Endothelial cell of umbilical vein (primary cell): ENCODE results near the gene TRIM16.

ENCODE experiments used
- EZH2 ChIP-seq: IDR thresholded peaks from 2 replicates; pipeline ENCODE4 v1.6.1; 2012; ENCODE audit warnings: borderline replicate concordance, low read depth, mild to moderate bottlenecking, moderate library complexity, low read length, inconsistent platforms; ENCODE audit not compliant: severe bottlenecking
- GATA2 ChIP-seq: IDR thresholded peaks from 2 replicates; pipeline ENCODE4 v1.7.0; 2011; ENCODE audit warnings: low read depth, mild to moderate bottlenecking, moderate library complexity, mixed read lengths, low read length; ENCODE audit not compliant: insufficient read length, insufficient read depth
- MYC ChIP-seq: IDR thresholded peaks from one replicate; pipeline ENCODE4 v1.6.1; 2011; ENCODE audit warnings: mild to moderate bottlenecking, low read depth, low read length
- POLR2A ChIP-seq: IDR thresholded peaks from 2 replicates; pipeline ENCODE4 v1.6.1; 2012; ENCODE audit warnings: low read depth, mild to moderate bottlenecking, control low read depth, low read length
- POLR2AphosphoS5 ChIP-seq: IDR thresholded peaks from 2 replicates; pipeline ENCODE4 v1.6.1; 2012; ENCODE audit warnings: low read depth, mild to moderate bottlenecking, control low read depth, low read length, moderate library complexity; ENCODE audit not compliant: insufficient read depth
- TF ChIP-seq, protein P1 (sequence below), 2 donors: IDR thresholded peaks; 1 replicate in 1 of 2; 2 replicates in 1 of 2; pipeline ENCODE4 v1.5.1; 2011; ENCODE audit warnings: low read length in 2 of 2, mild to moderate bottlenecking in 2 of 2, moderate library complexity in 2 of 2, control low read depth in 1 of 2, inconsistent platforms in 1 of 2, low read depth in 1 of 2; ENCODE audit not compliant: insufficient read depth in 1 of 2; ENCODE audit errors: extremely low read depth in 1 of 2

DNA sequence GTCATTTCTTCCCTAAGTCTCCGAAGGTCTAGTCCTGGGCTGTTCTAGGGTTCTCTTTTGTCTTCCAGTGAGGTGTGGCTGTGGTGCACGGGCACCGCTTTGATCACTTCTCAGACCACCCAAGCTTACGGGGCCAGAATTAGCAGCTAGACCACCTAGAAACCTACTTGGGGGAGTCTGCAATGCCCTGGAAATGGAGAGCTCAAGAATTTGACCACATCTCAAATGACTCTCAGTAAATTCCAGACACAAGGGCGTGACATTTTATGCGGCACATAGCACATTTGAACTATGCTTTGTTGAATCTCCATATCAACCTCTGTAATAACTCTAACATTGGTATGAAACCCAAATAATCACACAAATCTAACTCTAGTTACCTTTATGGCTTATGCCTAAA, 24.9 kb downstream of the TRIM16 start:
- TF ChIP-seq GATA2: no peak
- TF ChIP-seq, protein P1, sequence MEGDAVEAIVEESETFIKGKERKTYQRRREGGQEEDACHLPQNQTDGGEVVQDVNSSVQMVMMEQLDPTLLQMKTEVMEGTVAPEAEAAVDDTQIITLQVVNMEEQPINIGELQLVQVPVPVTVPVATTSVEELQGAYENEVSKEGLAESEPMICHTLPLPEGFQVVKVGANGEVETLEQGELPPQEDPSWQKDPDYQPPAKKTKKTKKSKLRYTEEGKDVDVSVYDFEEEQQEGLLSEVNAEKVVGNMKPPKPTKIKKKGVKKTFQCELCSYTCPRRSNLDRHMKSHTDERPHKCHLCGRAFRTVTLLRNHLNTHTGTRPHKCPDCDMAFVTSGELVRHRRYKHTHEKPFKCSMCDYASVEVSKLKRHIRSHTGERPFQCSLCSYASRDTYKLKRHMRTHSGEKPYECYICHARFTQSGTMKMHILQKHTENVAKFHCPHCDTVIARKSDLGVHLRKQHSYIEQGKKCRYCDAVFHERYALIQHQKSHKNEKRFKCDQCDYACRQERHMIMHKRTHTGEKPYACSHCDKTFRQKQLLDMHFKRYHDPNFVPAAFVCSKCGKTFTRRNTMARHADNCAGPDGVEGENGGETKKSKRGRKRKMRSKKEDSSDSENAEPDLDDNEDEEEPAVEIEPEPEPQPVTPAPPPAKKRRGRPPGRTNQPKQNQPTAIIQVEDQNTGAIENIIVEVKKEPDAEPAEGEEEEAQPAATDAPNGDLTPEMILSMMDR (IDR thresholded peaks at IDR 0.05; ENCODE audit: extremely low read depth in 1 of 2, insufficient read depth in 1 of 2, low read depth in 1 of 2, low read length in 2 of 2): no peak
- no peak for TF ChIP-seq MYC
- TF ChIP-seq POLR2AphosphoS5: no peak
- no peak for TF ChIP-seq POLR2A
- TF ChIP-seq EZH2: no peak
